SK-N-SH treated with all-trans-retinoic acid at 6 μM for 48 hours (cell line): Measurements from ENCODE around the gene TAF5.

Source experiments
- CREB5 ChIP-seq: fragments of 250-450 bp; sonication (Bioruptor Pico); IDR thresholded peaks from 2 replicates; pipeline ENCODE4 v1.5.1; 2020; ENCODE audit warnings: low read depth, mild to moderate bottlenecking, moderate library complexity
- ESRRG ChIP-seq: fragments of 250-450 bp; sonication (Bioruptor Pico); IDR thresholded peaks from 2 replicates; pipeline ENCODE4 v1.6.1; 2021; ENCODE audit warnings: mild to moderate bottlenecking
- GLIS3 ChIP-seq: fragments of 250-450 bp; sonication (Bioruptor Pico); IDR thresholded peaks from 2 replicates; pipeline ENCODE4 v1.5.0; 2020; ENCODE audit warnings: mild to moderate bottlenecking, moderate library complexity
- OSR1 ChIP-seq: fragments of 250-450 bp; sonication (Bioruptor Pico); IDR thresholded peaks from 2 replicates; pipeline ENCODE4 v1.8.0; 2022; ENCODE audit warnings: moderate library complexity, mild to moderate bottlenecking, inconsistent platforms
- SNAI2 ChIP-seq: fragments of 250-450 bp; sonication (Bioruptor Pico); IDR thresholded peaks from 2 replicates; pipeline ENCODE4 v1.5.0; 2020; ENCODE audit warnings: mild to moderate bottlenecking, moderate library complexity
- TCF4 ChIP-seq: fragments of 250-450 bp; sonication (Bioruptor Pico); IDR thresholded peaks from 2 replicates; pipeline ENCODE4 v1.8.0; 2021; ENCODE audit warnings: mild to moderate bottlenecking, moderate library complexity, borderline replicate concordance
- TOX ChIP-seq: fragments of 250-450 bp; sonication (Bioruptor Pico); IDR thresholded peaks from 2 replicates; pipeline ENCODE4 v1.8.0; 2021; ENCODE audit warnings: mild to moderate bottlenecking, moderate library complexity, borderline replicate concordance
- TSHZ2 ChIP-seq: fragments of 250-450 bp; sonication (Bioruptor Pico); IDR thresholded peaks from 2 replicates; pipeline ENCODE4 v1.5.0; 2020; ENCODE audit warnings: mild to moderate bottlenecking, moderate library complexity
- ZFP30 ChIP-seq: fragments of 450-650 bp; formaldehyde crosslinking; IDR thresholded peaks from 2 replicates; pipeline ENCODE4 v1.5.0; 2022; ENCODE audit warnings: mild to moderate bottlenecking, moderate library complexity
- ZNF70 ChIP-seq: fragments of 450-650 bp; formaldehyde crosslinking; IDR thresholded peaks from 2 replicates; pipeline ENCODE4 v1.5.0; 2020; ENCODE audit warnings: mild to moderate bottlenecking, moderate library complexity
- ZNF8 ChIP-seq: fragments of 450-650 bp; formaldehyde crosslinking; IDR thresholded peaks from 2 replicates; pipeline ENCODE4 v1.5.0; 2020; ENCODE audit warnings: mild to moderate bottlenecking, moderate library complexity
- TF ChIP-seq, protein P1 (sequence below): fragments of 250-450 bp; sonication (Bioruptor Pico); IDR thresholded peaks from 2 replicates; pipeline ENCODE4 v1.8.0; 2020; ENCODE audit warnings: mild to moderate bottlenecking, moderate library complexity, borderline replicate concordance

DNA sequence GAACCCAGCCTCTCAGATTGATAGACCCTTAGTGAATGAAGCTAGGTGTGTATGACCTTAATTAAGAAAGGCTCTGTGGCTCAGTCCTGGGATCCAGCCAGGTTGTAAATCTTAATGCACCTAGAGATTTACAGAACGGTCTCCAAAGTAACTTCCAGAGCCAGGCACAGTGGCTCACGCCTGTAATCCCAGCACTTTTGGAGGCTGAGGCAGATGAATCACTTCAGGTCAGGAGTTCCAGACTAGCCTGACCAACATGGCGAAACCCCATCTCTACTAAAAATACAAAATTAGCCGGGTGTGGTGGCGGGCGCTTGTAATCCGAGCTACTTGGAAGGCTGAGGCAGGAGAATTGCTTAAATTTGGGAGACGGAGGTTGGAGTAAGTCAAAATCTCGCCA lies 60.1 kb downstream of the TAF5 start:
- TF ChIP-seq OSR1 (CRISPR knock-in tag) (no peak), TCF4 (CRISPR knock-in tag) (no peak), ZFP30 (CRISPR knock-in tag) (no peak), ZNF70 (CRISPR knock-in tag) (no peak), ZNF8 (CRISPR knock-in tag) (no peak), GLIS3 (no peak), TOX (CRISPR knock-in tag) (no peak), ESRRG (no peak), CREB5 (no peak), TSHZ2 (no peak), SNAI2 (CRISPR knock-in tag) (no peak)
- TF ChIP-seq, protein P1, sequence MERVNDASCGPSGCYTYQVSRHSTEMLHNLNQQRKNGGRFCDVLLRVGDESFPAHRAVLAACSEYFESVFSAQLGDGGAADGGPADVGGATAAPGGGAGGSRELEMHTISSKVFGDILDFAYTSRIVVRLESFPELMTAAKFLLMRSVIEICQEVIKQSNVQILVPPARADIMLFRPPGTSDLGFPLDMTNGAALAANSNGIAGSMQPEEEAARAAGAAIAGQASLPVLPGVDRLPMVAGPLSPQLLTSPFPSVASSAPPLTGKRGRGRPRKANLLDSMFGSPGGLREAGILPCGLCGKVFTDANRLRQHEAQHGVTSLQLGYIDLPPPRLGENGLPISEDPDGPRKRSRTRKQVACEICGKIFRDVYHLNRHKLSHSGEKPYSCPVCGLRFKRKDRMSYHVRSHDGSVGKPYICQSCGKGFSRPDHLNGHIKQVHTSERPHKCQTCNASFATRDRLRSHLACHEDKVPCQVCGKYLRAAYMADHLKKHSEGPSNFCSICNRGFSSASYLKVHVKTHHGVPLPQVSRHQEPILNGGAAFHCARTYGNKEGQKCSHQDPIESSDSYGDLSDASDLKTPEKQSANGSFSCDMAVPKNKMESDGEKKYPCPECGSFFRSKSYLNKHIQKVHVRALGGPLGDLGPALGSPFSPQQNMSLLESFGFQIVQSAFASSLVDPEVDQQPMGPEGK = no peak
